LNCaP clone FGC (cell line): ENCODE measurements around the gene CSNK1G2.

ENCODE experiments used
- DNase-seq: peaks from one replicate; pipeline ENCODE4 v3.0.0-alpha.2; 2011; ENCODE audit warnings: low read depth
- H3K4me3 ChIP-seq: 2 replicates; pipeline ENCODE4 v1.5.1; 2011; ENCODE audit warnings: mild to moderate bottlenecking, low read depth, low read length, control low read depth
- TF ChIP-seq, protein P1 (sequence below): IDR thresholded peaks from 2 replicates; pipeline ENCODE4 v1.5.1; 2012; ENCODE audit warnings: mild to moderate bottlenecking; ENCODE audit not compliant: control insufficient read depth, insufficient read depth; ENCODE audit errors: extremely low read depth

The CSNK1G2 gene

DNA sequence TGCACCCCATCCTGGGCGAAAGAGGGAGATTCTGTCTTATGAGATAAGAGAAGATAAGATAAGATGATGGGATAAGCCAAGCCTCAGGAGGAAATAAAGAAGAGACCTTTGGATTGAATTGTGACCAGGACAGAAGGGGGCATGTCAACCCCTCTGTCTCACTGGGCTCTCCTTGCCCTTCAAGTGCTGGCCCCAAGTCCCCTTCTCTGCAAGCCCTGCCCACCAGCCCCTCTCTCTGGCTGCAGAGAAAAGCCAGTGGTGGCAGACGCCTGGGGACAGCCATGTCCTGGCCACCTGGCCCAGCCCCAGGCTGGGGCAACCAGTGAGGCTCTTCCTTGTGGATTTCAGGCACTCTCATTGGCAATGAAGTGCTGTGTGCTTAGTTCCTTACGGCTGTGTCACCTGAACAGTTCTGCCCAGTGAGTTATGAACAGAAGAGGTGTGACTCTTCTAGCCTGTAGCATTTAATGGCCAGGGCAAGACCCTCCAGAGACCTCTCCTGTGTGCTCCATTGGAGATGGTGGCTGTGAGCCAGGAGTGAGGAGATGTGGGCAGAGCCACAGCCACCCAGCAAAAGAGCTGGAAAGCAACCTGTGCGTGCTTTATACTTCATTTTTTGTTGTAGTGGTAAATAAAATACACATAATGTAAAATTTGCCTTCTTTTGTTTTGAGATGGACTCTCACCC is 80.6 kb downstream of the CSNK1G2 start:
- DNase-seq, result no peak
- TF ChIP-seq, protein P1, sequence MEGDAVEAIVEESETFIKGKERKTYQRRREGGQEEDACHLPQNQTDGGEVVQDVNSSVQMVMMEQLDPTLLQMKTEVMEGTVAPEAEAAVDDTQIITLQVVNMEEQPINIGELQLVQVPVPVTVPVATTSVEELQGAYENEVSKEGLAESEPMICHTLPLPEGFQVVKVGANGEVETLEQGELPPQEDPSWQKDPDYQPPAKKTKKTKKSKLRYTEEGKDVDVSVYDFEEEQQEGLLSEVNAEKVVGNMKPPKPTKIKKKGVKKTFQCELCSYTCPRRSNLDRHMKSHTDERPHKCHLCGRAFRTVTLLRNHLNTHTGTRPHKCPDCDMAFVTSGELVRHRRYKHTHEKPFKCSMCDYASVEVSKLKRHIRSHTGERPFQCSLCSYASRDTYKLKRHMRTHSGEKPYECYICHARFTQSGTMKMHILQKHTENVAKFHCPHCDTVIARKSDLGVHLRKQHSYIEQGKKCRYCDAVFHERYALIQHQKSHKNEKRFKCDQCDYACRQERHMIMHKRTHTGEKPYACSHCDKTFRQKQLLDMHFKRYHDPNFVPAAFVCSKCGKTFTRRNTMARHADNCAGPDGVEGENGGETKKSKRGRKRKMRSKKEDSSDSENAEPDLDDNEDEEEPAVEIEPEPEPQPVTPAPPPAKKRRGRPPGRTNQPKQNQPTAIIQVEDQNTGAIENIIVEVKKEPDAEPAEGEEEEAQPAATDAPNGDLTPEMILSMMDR, result no peak
- no peak overlapping the region for H3K4me3 ChIP-seq

DNA sequence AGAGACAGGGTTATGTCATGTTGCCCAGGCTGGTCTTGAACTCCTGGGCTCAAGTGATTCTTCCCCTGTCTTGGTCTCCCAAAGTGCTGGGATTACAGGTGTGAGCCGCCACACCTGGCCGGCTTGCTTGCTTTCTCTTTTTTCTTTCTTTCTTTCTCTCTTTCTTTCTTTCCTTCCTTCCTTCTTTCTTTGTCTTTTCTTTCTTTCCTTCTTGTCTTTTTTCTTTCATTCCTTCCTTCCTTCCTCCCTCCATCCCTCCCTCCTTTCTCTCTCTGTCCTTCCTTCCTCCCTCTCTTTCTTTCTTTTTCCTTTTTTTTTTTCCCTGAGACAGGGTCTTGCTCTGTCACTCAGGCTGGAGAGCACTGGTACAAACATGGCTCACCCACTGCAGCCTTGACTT is 81.3 kb downstream of the CSNK1G2 start:
- DNase-seq, result no peak
- TF ChIP-seq, protein P1, result no peak
- no peak overlapping the region for H3K4me3 ChIP-seq

DNA sequence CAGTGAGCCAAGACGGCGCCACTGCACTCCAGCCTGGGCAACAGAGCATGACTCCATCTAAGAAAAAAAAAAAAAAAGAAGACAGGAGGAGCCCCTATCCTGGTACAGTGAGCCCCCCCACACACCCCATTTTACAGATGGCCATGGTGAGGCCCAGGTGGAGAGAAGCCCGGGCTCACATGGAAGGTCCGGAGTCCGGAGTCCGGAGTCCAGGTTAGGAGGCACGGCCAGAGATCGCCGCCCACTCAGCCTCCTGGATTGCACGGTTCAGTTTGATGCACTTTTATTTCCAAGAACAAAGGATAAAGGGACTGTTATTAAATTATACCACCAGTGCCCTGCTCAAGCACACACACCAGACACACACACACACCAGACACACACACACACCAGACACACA is 85.8 kb downstream of the CSNK1G2 start:
- DNase-seq, result no peak
- TF ChIP-seq, protein P1, result no peak
- no peak overlapping the region for H3K4me3 ChIP-seq

DNA sequence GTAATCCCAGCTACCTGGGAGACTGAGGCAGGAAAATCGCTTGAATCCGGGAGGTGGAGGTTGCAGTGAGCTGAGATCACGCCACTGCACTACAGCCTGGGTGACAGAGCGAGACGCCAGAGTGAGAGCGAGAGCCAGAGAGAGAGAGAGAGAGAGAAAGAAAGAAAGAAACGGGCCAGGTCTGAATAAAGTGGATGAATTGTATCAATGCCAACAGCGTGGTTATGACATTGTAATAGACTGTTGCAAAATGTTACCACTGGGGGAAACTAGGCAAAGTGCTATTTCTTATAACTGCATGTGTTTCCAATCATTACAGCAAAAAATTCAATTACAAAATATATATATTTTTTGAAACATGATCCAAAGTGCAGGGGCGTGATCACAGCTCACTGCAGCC is 86.4 kb downstream of the CSNK1G2 start:
- no peak overlapping the region for H3K4me3 ChIP-seq
- TF ChIP-seq, protein P1, result no peak
- DNase-seq, result no peak
